ENCODE data around the gene TRMT112.
"Not testable (repeated sequence)": the region's sequence is repeated elsewhere in the genome, so short reads cannot be mapped to it uniquely, and the experiment has no call there.

Gene TRMT112

DNA sequence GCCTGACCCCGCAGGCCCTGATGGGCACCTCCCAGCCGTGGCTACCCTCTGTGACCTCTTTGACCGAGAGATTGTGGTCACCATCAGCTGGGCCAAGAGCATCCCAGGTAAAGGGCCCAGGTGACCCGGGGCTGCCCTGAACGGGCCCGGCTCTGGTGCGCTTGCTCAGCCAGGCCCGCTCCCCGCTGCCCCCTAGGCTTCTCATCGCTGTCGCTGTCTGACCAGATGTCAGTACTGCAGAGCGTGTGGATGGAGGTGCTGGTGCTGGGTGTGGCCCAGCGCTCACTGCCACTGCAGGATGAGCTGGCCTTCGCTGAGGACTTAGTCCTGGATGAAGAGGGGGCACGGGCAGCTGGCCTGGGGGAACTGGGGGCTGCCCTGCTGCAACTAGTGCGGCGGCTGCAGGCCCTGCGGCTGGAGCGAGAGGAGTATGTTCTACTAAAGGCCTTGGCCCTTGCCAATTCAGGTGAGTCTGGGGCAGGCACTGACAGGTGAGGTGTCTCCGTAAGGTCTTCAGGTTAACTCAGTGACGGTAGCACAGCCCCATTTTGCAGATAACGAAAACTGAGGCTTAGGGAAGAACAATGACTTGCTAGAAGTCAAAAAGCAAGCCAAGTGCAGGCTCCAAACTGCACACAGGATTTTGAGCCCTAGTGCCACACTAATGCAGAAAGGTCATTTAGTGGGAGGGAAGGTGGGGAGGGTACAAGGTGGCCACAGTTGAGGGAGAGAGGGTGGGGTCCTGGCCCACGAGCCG lies 2.4 kb downstream of the TRMT112 start:
- no peak overlapping the region for H3K4me3 ChIP-seq (ENCODE audit: low read depth, low read length)

DNA sequence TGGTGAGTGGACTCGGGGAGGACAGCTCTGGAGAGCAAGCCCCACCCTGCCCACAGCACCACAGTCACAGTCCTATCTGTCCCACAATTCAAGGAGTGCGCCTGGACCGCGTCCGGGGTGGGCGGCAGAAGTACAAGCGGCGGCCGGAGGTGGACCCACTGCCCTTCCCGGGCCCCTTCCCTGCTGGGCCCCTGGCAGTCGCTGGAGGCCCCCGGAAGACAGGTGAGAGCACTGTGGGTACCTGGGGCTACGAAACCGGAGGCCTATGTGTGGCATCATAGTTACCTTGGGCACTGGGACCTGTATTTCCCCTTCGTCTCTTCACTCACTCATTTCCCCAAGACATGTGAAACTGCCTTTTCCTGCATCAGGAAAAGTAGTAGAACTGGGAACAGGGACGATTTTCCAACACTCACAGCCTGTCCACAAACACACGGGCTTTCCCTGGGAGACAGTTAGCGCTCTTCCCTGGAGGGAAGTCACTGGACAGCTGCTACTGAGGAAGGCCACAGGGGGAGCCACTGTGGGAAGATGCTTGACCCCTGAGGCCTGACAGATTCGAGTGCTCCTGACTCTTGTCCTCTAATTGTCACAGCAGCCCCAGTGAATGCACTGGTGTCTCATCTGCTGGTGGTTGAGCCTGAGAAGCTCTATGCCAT lies 3.1 kb downstream of the TRMT112 start:
- H3K4me3 ChIP-seq (ENCODE audit: low read depth, low read length) = no peak overlapping the region

DNA sequence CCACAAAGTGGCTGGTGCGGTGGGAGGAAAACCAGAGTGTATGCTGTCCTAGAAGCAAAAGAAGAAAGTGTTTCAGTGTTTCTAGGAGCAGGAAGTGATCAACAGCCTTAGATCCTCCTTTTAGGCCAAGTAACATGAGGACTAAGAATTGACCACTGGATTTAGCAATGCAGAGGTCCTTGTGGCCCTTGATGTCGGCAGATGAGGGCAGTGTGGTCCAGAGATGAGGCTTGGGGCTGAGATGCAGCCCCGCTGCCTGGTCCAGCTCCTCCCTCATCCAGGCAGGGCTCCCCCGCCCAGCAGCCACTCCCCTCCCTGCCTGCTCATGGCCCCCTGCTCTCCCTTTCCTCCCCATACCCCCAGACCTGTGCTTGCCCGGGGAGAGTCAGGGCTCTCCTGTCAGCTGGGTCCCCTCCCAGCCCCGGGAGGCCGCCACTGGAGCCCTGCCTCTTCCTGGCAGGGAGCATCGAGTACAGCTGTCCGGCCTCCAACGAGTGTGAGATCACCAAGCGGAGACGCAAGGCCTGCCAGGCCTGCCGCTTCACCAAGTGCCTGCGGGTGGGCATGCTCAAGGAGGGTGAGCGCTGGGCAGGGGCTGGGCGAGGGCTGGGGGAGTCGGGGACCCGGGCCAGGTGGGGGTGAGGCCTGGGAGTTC lies 3.7 kb downstream of the TRMT112 start:
- no peak overlapping the region for H3K4me3 ChIP-seq (ENCODE audit: low read depth, low read length)

DNA sequence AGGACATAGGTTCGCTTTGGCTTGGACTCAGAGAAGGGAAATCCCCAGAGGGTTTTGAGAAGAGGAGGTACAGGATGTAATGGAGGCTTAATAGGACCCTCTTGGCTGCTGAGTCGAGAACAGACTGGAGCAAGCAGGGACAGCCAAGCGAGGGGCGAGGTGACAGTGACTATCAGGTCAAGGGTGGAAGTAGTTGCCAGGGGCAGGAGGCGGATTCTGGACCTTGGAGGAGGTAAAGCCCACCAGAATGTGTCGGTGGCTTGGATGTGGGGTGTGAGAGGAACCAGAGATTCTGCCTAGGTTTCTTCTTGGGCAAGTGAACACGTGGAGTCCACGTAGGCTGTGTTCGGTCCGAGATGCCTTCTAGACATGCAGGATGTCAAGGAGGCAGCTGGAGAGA lies 4.4 kb downstream of the TRMT112 start:
- no peak overlapping the region for H3K4me3 ChIP-seq (ENCODE audit: low read depth, low read length)

DNA sequence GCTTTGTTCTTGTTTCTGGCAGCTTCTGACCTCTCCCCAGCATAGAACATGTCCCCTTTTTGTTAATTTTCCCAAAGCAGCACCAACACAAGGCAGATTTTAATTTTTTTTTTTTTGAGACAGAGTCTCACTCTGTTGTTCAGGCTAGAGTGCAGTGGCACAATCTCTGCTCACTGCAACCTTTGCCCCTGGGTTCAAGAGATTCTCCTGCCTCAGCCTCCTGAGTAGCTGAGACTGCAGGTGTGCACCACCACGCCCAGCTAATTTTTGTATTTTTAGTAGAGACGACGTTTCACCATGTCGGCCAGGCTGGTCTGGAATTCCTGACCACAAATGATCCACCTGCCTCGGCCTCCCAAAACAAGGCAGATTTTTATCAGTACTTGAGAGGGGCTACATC lies 9.6 kb downstream of the TRMT112 start:
- not testable (repeated sequence) for H3K4me3 ChIP-seq (ENCODE audit: low read depth, low read length)

DNA sequence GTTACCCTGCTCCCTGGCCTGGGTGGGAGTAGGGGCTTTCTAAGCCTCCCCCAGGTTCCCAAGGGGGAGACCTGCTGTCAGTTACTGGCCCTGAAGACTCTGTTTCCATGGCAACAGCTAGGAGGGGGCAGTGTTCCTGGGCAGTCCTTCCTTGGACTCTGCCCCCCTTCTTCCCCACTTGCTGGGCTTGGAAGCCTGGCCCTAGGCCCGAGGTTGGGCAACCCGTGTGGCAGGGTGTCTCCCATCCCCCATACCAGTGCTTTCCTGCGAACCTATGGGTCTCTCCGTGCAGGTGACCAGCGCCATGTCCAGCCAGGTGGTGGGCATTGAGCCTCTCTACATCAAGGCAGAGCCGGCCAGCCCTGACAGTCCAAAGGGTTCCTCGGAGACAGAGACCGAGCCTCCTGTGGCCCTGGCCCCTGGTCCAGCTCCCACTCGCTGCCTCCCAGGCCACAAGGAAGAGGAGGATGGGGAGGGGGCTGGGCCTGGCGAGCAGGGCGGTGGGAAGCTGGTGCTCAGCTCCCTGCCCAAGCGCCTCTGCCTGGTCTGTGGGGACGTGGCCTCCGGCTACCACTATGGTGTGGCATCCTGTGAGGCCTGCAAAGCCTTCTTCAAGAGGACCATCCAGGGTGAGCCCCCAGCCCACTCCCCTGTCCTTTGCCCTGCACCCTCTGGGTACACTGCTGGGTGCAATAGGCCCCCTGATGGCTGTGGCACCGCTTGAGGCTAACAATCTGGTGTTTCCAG lies 10.3 kb downstream of the TRMT112 start:
- peak overlapping the region; percentile 83 for H3K4me3 ChIP-seq (ENCODE audit: low read depth, low read length)

DNA sequence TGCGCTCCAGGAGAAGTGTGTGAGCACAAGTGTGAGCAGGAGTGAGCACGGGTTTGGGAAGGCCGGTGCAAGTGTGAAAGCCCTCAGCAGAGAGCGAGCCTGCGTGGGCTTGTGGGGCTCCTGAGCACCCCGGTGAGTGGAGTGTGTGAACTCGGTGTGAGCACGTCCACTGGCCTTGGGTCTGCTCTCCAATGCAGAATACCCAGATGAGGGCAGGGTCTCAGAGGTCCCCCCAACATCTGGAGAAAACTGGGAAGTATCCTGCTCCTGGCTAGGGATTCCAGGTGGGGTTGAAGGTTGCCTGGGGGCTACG lies 10.8 kb downstream of the TRMT112 start:
- H3K4me3 ChIP-seq (ENCODE audit: low read depth, low read length) = peak overlapping the region; percentile 83

DNA sequence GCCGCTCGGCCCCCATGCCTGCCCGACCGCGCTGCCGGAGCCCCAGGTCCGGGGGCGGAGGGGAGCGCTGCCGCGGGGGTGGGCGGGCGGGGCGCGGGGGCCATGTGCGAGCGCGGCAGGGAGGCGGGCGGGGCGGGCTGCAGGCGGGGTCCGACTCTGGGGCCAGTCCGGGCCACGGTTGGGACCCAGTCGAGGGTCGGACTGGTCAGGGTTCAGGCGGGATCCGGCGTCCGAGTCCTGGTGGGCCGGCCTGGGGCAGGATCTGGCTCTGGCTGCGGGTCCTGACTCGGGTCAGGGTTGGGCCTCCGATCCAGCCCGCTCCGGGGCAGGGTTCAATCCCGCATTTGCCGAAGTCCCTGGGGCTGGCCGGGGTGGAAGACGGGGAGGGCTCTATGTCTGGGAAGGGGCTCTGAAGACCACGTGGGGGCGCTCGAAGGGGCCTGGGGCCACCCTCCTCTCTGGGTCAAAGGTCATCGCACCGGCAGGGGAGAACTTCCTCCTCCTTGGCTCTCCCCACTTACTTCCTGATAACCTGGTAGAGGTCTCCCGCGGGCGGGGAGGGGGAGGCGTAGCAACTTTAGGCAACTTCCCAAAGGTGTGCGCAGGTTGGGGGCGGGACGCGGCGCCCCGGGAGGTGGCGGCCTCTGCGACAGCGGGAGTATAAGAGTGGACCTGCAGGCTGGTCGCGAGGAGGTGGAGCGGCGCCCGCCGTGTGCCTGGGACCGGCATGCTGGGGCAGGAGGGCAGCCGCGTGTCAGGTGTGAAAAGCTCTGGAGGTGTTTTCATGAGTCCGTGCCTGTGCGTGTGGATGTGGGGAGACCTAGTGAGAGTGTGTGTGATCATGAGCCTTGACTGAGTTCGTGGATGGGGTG lies 11.4 kb downstream of the TRMT112 start:
- H3K4me3 ChIP-seq (ENCODE audit: low read depth, low read length) = peak overlapping the region; percentile 83

DNA sequence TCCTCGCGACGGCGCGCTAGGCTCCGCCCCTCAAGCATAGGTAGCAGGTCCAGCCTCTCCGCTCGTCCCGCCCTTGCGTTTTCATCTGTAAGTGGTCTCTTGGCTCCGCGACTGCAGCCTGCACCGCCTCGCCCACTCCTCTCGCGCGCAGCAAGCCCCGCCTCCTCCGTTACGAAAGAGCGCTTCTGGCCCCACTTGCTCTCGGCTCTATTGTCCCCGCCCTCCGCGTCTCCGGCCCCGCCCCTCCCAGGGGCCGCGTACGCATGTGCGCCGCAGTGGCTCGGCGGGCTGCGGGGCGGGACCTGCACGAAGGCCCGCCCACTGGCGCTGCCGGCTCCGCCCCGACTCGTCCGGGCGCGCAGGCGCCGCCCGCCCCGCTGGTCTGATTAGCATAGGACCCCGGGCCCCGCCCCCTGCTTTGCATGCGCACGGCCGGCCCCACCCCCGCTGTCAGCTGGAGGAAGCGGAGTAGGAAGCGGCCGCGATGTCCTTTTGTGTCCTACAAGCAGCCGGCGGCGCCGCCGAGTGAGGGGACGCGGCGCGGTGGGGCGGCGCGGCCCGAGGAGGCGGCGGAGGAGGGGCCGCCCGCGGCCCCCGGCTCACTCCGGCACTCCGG lies 12.2 kb downstream of the TRMT112 start, which contains the start of gene ESRRA:
ESRRA (plus strand) TSS at position 450 of the 616 bp plus-strand sequence. CDS start 1,656 bp downstream, outside the sequence.
- peak within 1 kb of the TSS; percentile 83 for H3K4me3 ChIP-seq (ENCODE audit: low read depth, low read length)

DNA sequence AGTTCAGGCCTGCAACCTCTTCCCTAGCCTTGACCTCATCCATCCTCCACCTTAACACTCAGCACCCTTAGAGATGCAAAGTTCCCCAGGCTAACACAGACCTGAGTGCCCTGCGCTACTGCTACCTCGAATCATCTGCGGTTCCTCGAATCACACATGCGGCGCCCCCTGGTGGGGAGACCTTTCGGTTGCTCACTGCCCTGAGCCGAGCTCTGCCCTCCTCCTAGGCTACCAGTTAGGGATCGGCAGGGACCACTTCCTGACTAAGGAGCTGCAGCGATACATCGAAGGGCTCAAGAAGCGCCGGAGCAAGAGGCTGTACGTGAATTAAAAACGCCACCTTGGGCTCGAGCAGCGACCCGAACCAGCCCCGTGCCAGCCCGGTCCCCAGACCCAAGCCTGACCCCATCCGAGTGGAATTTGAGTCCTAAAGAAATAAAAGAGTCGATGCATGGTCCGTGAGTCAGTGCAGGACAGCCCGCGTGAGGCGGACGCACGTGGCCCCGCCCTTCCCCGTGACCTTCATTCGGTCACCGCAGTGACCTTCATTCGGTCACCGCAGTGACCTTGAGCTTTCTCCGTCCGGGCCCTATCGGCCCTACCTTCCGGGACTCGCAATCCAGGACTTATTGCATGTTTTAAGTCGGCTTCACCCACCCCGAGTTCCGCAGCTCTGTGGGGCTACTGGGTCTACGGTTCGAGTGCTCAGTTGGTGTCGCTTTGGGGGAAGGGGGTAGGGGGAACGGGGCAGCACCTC lies 12.9 kb downstream of the TRMT112 start:
- peak overlapping the region; percentile 62 for H3K4me3 ChIP-seq (ENCODE audit: low read depth, low read length)

DNA sequence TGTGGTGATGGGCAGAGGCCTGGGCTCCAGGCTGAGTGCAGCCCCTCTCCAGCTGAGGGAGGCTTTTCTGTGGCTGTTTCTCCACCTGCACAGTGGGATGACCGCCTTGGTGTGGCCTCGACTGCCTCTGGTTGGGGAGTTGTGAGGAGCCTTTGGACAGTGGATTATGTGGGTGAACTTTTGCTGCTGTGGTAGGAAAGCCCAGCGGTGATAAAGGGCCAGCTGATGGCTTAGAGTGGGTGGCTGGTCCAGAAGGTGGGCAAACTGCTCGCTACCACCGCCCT lies 13.4 kb downstream of the TRMT112 start:
- H3K4me3 ChIP-seq (ENCODE audit: low read depth, low read length) = peak overlapping the region; percentile 62

DNA sequence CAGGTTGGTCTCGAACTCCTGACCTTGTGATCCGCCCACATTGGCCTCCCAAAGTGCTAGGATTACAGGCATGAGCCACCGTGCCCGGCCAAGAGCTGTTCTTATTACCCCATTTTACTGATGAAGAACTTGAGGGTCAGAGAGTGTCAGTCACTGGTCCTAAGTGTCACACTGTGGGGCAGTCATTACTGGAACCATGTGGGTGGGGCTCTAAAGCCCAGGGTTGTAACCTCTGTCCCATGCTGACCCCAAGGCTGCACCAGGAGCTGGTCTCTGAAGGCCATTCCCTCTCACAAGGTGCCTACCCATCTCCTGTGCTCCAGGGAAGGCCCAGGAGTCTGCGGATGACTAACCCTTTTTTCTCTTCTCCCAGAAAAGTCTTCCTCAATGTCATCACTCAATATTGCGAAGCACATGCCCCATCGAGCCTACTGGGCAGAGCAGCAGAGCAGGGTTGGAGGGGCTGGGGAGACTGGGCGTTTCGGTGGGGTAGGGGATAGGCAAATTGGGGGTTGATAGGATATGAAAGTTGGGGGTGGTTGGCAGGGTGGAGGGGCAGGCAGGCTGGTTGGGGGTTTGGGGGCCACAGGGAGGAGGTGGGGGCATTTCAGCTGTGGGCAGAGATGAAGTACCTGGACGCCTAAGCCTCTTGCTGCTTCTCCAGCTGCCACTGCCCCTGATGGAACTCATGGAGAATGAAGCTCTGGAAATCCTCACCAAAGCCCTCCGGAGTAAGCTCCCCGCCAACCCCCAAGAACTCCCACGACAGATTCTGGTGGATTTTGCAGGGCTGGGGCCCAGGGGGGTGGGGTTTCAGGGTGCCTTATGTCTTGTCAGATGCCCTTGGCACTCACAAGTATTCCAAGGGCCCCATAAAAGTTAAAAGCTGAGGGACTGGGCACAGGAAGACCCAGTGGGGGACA lies 14.0 kb downstream of the TRMT112 start:
- H3K4me3 ChIP-seq (ENCODE audit: low read depth, low read length) = no peak overlapping the region

DNA sequence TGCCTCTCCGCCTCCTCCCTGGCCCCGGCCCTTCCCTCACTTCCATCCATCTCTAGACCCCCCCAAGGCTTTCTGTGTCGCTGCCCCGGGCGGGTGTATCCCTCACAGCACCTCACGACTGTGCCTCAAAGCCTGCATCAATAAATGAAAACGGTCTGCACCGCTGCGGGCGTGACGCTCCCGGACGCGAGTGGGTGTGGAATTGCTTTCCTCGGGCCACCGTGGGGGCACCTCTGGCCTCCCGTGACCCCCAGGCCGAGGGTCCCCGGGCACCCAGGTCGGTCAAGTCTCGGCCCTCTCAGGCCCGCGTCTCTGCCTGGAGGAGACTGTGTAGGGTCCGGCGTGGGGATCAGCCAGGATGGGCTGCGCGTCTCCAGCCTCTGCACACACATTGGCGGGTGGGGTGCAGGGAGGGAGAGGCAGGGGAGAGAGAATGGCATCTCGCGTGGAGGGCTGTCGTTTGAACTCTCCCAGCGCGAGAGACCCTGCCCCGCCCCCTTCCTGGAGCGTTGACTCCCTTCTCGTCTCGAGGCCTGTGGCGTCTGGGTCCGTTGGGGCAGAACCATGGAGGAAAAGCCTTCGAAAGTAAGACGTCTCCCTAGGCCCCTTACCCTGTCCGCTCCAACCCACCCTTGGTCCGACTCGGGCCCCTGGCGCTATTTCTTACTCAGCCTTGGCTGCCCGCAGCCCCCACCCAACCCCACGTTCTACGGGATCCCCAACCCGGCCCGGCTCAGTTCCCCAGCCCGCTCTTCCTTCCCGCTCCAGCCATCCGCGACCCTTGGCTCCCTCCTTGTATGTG lies 17.3 kb downstream of the TRMT112 start, which contains the start of gene CATSPERZ:
CATSPERZ (plus strand) TSS at position 512 of the 802 bp plus-strand sequence; CDS start at position 565, 53 bp downstream.
- peak within 1 kb of the TSS; percentile 4 for H3K4me3 ChIP-seq (ENCODE audit: low read depth, low read length)

DNA sequence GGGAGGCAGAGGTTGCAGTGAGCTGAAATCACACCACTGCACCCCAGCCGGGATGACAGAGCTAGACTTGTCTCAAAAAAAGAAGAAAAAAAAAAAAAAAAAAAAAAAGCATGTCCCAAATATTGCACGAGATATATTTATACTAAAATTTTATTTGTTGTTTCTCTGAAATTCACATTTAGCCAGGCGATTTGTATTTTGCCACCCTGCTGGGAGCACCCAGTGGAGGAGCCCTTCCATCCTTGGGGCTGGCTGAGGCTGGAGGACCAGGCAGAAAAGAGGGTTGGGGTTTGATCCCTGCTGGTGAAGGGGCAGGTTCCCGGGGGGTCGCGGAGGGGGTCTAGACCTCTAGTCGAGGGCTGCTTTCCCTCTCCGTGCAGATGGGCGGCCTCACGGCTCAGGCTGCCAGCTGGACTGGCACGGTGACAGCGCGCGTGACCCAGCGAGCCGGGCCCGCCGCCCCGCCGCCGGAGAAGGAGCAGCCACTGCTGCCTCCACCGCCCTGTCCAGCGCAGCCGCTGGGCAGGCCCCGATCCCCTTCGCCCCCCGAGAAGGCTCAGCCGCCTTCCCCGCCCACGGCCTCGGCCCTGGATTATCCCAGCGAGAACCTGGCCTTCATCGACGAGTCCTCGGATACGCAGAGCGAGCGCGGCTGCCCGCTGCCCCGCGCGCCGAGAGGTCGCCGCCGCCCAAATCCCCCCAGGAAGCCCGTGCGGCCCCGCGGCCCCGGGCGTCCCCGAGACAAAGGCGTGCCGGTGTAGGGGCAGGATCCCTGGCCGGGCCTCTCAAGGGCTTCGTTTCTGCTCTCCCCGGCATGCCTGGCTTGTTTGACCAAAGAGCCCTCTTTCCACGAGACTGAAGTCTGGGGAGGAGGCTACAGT lies 18.2 kb downstream of the TRMT112 start:
- H3K4me3 ChIP-seq (ENCODE audit: low read depth, low read length) = peak overlapping the region; percentile 4

DNA sequence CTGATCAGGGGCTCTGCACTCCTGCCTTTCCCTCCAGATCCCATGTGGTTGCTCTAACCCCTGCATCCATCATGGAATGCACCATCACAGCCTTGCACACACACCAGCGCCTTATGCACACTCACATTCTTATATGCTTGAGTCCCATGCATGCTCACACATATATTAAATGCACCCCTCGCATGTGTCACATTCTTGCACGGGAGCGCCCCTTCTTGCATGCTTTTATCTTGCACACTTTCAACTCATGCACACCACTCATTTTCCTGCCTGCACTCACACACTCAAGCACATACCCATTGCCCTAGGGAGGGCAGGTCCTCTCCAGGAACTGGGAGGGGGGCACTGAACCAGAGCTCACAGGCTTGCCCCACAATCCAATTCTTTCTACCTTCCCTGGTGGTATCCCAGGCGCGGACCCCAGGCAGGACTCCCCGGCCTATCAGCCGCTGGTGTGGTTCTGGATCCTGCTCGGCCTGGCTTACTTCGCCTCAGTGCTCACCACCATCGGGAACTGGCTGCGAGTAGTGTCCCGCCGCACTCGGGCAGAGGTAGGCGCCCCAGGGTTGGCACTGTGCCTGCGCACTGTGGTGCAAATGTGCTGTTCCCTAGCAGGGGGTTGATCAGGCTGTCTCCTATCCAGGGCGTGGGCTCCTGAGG lies 19.5 kb downstream of the TRMT112 start:
- H3K4me3 ChIP-seq (ENCODE audit: low read depth, low read length) = no peak overlapping the region
